HG03342 (cell line): ENCODE results near the gene SYNE2.
"Not testable (repeated sequence)": the region's sequence is repeated elsewhere in the genome, so short reads cannot be mapped to it uniquely, and the experiment has no call there.

Experiments
- ATAC-seq: cut with Tn5 transposase; IDR thresholded peaks from one replicate; pipeline ENCODE4 v1.9.1; 2021; ENCODE audit warnings: mild to moderate bottlenecking, moderate library complexity; ENCODE audit not compliant: unreplicated experiment

Gene SYNE2

GRCh38 chr14:64117671-64118402 lies 265.0 kb downstream of the SYNE2 start:
- no peak for ATAC-seq

- ATAC-seq: not testable (repeated sequence)
These were observed 265.6 kb downstream of the SYNE2 start for GRCh38 chr14:64118403-64118742.

DNA sequence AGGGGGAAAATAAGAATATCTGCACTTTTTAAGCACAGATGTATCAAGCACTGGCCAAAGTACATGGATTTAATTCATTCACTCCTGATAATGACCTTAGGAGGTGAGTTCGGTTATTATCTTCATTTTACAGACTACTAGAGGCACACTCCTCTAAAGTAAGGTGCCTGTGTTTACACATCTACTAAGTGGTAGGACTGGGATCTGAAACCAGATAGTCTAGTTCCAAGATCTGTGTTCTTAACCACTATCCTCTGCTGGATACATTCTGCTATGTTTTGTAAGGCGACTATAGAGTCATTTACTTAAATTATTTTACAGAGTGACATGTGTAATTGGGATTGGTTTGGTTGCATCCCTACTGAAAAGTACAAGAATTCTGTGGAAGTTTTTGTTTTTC lies 266.1 kb downstream of the SYNE2 start:
- ATAC-seq: no peak

GRCh38 chr14:64119500-64119899 lies 266.7 kb downstream of the SYNE2 start:
- ATAC-seq: no peak

- ATAC-seq: no peak
These were observed 267.2 kb downstream of the SYNE2 start for GRCh38 chr14:64119980-64120379.

- no peak for ATAC-seq
These were observed 270.5 kb downstream of the SYNE2 start for GRCh38 chr14:64123241-64123822.

GRCh38 chr14:64125270-64125669 lies 272.5 kb downstream of the SYNE2 start:
- ATAC-seq: no peak

GRCh38 chr14:64126548-64126947 lies 273.7 kb downstream of the SYNE2 start:
- no peak for ATAC-seq

- ATAC-seq: no peak
These were observed 285.0 kb downstream of the SYNE2 start for GRCh38 chr14:64137657-64138290.

- no peak for ATAC-seq
These were observed 294.5 kb downstream of the SYNE2 start for GRCh38 chr14:64147126-64147790.

DNA sequence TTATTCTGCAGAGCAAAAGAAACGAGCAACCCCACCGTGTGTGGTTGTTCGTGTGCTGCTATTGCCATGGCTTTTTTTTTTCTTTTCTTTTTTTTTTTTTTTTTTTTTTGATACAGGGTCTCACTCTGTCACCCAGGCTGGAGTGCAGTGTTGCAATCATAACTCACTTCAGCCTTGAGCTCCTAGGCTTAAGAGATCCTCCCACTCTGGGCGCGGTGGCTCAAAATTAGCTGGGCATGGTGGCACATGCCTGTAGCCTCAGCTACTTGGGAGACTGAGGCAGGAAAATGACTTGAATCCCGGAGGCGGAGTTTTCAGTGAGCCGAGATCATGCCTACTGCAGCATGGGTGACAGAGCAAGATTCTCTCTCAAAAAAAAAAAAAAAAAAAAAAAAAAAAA lies 297.1 kb downstream of the SYNE2 start:
- ATAC-seq: no peak

- ATAC-seq: no peak
These were observed 305.8 kb downstream of the SYNE2 start for GRCh38 chr14:64158608-64159007.

DNA sequence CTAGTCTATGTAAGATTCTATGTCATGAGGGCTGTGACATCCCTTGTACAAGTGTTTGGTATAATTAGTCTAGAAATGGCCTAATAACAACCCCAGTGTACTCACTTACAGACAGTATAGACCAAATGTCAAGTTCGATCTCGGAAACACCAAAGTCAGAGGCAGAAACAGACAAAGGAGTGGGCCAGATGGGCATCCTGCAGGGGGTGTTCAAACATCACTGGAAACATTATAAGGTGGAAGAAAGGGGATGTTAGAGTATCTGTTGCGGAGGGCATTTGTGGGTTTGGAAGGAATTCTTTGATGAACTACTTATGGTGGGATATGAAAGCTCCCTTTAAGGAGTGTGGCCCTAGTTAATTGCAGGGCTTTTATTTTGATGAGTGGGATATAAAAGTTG lies 306.8 kb downstream of the SYNE2 start:
- ATAC-seq: no peak

GRCh38 chr14:64170181-64170580 lies 317.4 kb downstream of the SYNE2 start:
- ATAC-seq: no peak

DNA sequence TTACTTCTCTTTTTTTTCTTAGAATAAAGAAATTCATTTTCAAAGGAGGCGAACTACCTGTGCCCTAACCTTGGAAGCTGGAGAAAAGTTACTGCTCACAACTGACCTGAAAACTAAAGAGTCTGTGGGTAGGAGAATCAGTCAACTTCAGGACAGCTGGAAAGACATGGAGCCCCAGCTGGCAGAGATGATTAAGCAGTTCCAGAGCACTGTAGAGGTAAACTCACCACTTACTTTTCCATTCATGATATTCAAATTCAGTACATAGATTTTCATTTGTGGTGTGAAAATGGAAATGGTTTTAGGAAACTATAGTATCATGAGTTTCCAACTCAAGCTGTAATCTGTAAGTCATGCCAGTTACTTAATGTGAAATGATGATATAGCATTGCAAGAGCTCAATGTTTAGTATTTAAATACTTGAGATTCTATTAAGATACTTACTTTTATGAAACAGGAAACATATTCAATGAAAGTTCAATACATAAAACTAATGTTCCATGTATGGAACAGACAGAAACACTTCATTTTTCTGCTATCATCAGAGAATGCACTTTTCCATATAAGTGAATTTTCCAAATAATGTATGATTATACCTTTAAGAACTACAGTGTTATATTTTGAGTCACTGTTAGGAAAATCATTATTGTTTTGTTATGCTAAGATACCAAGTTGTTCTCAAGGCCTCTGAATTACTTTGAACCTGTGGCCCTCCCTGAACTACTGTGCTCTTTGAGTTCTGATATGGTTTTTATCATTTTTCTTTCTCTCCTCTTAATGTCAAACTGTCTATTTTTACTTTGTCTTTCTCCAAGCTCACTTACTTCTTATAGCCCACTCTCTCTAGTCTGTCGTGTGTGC lies 322.3 kb downstream of the SYNE2 start:
- ATAC-seq: no peak

DNA sequence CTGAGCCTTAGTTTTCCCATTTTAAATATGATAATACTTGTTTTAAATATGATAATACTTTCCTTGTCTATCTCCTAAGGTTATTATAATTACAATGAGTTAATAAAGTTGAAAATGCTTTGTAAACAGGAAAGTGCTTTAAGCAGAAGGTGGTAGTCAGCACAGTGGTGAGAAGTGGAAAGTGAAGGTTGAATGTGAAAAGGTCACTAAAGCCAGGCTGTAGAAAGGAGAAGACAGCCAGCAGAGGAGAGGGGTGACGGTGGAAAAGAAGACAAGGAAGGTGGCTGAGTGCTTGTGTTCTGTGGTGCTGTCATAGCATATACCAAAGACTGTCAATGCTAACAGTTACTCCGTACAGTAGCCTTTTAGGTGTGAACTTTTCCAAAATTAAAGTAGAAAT lies 323.5 kb downstream of the SYNE2 start:
- no peak for ATAC-seq

GRCh38 chr14:64178814-64179213 lies 326.0 kb downstream of the SYNE2 start:
- no peak for ATAC-seq

DNA sequence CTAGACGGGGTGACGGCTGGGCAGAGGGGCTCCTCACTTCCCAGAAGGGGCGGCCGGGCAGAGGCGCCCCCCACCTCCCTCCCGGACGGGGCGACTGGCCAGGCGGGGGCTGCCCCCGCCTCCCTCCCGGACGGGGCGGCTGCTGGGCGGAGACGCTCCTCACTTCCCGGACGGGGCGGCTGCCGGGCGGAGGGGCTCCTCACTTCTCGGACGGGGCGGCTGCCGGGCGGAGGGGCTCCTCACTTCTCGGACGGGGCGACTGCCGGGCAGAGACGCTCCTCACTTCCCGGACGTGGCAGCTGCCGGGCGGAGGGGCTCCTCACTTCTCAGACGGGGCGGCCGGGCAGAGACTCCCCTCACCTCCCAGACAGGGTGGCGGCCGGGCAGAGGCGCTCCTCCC lies 330.1 kb downstream of the SYNE2 start:
- not testable (repeated sequence) for ATAC-seq

GRCh38 chr14:64184103-64184729 lies 331.4 kb downstream of the SYNE2 start:
- no peak for ATAC-seq

- no peak for ATAC-seq
These were observed 332.4 kb downstream of the SYNE2 start for GRCh38 chr14:64185184-64185583.
